Suprapubic skin (tissue), 4 donors: ENCODE data around the gene OSBPL9.

Experiments used
- CTCF ChIP-seq, 2 donors: fragments of 200-600 bp in 1 of 2; fragments of 450-650 bp in 1 of 2; sonication (generic) in 1 of 2; IDR thresholded peaks; one replicate each; pipeline ENCODE4 v1.5.1; 2016 to 2019; ENCODE audit warnings: antibody characterized with exemption in 2 of 2, mild to moderate bottlenecking in 1 of 2, moderate library complexity in 1 of 2
- POLR2A ChIP-seq, 2 donors: fragments of 450-650 bp; IDR thresholded peaks; one replicate each; pipeline ENCODE4 v1.6.1; 2017; ENCODE audit warnings: antibody characterized with exemption in 2 of 2, mild to moderate bottlenecking in 2 of 2, moderate library complexity in 2 of 2
- POLR2AphosphoS5 ChIP-seq, 3 donors: sonication (generic); formaldehyde crosslinking; IDR thresholded peaks; one replicate each; pipeline ENCODE4 v1.6.1; 2017; ENCODE audit warnings: antibody characterized with exemption in 3 of 3

GRCh38 chr1:51631747-51632146 is 14.9 kb downstream of the OSBPL9 start:
- TF ChIP-seq CTCF (IDR thresholded peaks at IDR 0.05) (no peak), POLR2A (IDR thresholded peaks at IDR 0.05) (no peak), POLR2AphosphoS5 (IDR thresholded peaks at IDR 0.05) (no peak)
